ACC112 (cell line): Measurements from ENCODE around the gene IL12RB2.
"Not testable (repeated sequence)": the region's sequence is repeated elsewhere in the genome, so short reads cannot be mapped to it uniquely, and the experiment has no call there.

ENCODE experiments used
- H2AFZ ChIP-seq: fragments of 200-600 bp; sonication (generic); one replicate; pipeline ENCODE4 v1.6.0; 2017; ENCODE audit warnings: antibody characterized with exemption, low read length; ENCODE audit not compliant: unreplicated experiment
- H3K27ac ChIP-seq: fragments of 200-600 bp; sonication (generic); 2 replicates; pipeline ENCODE4 v1.5.1; 2014; ENCODE audit warnings: low read depth, mild to moderate bottlenecking, antibody characterized with exemption, low read length, moderate library complexity
- H3K27me3 ChIP-seq: fragments of 200-600 bp; sonication (generic); 2 replicates; pipeline ENCODE4 v1.6.1; 2014; ENCODE audit warnings: mild to moderate bottlenecking, antibody characterized with exemption, low read length, moderate library complexity, mixed read lengths; ENCODE audit not compliant: insufficient read depth
- H3K36me3 ChIP-seq: fragments of 200-600 bp; sonication (generic); 2 replicates; pipeline ENCODE4 v1.6.1; 2016; ENCODE audit warnings: mild to moderate bottlenecking, antibody characterized with exemption, low read length, moderate library complexity, mixed read lengths; ENCODE audit not compliant: insufficient read depth
- H3K4me1 ChIP-seq: fragments of 200-600 bp; sonication (generic); one replicate; pipeline ENCODE4 v1.6.1; 2016; ENCODE audit warnings: low read length, mixed read lengths; ENCODE audit not compliant: insufficient read depth, unreplicated experiment, control insufficient read depth
- H3K4me3 ChIP-seq: fragments of 200-600 bp; sonication (generic); 2 replicates; pipeline ENCODE4 v1.5.1; 2014; ENCODE audit warnings: mild to moderate bottlenecking, low read depth, low read length
- H3K79me2 ChIP-seq: fragments of 200-600 bp; sonication (generic); one replicate; pipeline ENCODE4 v1.6.0; 2016; ENCODE audit warnings: low read length; ENCODE audit not compliant: control insufficient read depth, unreplicated experiment, insufficient read depth

IL12RB2 gene

DNA sequence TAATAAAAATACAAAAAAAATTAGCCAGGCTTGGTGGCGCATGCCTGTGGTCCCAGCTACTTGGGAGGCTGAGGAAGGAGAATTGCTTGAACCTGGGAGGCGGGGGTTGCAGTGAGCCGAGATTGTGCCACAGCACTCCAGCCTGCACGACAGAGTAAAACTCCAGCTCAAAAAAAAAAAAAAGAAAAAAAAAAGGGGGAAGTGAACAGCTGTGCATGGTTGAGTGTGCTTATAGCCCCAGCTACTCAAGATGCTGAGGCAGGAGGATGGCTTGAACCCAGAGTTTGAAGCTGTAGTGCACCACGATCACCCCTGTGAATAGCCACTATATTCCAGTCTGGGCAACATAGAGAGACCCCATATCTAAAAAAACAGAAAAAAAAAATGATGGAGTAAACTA, 138.3 kb downstream of the IL12RB2 start:
- H3K79me2 ChIP-seq, H3K4me1 ChIP-seq, H3K27me3 ChIP-seq, H3K4me3 ChIP-seq, H3K27ac ChIP-seq, H2AFZ ChIP-seq, H3K36me3 ChIP-seq: not testable (repeated sequence)
